GM21515 (cell line): Measurements from ENCODE around the gene SLC12A3.
"Not testable (repeated sequence)": the region's sequence is repeated elsewhere in the genome, so short reads cannot be mapped to it uniquely, and the experiment has no call there.

ENCODE experiments used
- ATAC-seq: cut with Tn5 transposase; IDR thresholded peaks from one replicate; pipeline ENCODE4 v1.9.1; 2021; ENCODE audit not compliant: unreplicated experiment

Gene SLC12A3

GRCh38 chr16:56918467-56919012 lies 53.5 kb downstream of the SLC12A3 start:
- ATAC-seq, result no peak

DNA sequence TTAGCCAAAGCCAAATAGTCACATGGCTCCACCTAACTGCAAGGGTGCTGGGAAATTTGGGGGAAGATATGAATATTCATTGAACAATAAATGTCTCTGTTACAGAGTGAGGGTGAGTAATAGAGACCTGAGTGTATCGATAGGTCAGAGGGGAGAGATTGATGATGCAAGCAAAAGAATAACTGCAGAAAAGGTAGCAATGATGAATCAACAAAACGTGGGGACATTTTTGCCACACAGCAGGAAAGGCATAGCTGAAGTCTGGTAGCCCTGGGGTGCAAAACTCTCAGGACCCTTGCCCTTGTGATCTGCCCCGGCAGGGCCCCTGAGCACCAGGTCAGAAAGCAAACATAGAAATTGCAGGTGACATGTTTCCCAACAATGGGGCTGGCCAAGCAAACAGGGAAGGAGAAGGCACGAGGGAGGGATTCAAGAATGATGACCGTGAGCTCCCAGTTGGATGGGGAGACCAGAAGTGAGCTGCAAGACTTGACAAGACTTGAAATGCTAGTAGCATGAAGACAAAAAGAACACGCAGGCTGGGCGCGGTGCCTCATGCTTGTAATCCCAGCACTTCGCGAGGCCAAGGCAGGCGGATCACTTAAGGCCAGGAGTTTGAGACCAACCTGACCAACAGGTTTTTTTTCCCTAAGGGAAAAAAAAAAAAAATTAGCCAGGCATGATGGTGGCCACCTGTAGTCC lies 54.2 kb downstream of the SLC12A3 start:
- ATAC-seq, result no peak

DNA sequence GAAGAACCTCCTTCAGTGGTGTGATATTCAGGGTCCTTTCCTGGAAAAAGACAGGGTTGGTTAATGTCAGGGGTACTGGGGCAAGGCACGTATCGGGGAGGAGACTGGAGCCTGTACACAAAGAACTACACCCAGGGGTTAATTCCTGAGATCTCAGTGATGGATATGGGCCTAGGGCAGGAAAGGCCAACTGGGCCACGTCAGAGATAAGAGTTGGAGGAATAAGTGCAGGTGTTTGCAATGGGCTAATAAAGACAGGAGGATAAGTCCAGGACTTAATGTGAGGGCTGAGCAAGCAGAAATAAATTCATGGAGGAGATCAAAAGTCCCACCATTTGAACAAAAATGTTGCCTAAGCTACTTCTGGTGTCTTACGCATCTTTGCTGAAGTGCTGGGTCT lies 56.6 kb downstream of the SLC12A3 start:
- ATAC-seq, result no peak

GRCh38 chr16:56923481-56924091 lies 58.6 kb downstream of the SLC12A3 start:
- no peak for ATAC-seq

- no peak for ATAC-seq
These were observed 62.5 kb downstream of the SLC12A3 start for GRCh38 chr16:56927471-56927870.

DNA sequence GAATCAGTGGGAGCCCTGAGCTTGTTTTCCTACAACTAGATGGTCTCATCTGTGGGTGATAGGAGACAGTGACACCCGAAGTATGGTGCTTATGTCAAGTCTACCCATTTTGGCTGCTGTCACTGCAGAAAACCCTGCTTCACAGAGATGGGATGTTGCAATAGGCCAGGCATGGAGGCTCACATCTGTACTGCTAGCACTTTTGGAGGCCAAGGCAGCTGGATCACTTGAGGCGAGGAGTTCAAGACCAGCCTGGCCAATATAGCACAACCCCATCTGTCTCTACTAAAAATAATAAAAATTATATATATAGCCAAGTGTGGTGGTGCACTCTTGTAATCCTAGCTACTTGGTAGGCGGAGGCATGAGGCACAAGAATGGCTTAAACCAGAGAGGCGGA lies 64.6 kb downstream of the SLC12A3 start:
- no peak for ATAC-seq

GRCh38 chr16:56930486-56931270 lies 65.7 kb downstream of the SLC12A3 start:
- ATAC-seq, result peak; percentile 0

DNA sequence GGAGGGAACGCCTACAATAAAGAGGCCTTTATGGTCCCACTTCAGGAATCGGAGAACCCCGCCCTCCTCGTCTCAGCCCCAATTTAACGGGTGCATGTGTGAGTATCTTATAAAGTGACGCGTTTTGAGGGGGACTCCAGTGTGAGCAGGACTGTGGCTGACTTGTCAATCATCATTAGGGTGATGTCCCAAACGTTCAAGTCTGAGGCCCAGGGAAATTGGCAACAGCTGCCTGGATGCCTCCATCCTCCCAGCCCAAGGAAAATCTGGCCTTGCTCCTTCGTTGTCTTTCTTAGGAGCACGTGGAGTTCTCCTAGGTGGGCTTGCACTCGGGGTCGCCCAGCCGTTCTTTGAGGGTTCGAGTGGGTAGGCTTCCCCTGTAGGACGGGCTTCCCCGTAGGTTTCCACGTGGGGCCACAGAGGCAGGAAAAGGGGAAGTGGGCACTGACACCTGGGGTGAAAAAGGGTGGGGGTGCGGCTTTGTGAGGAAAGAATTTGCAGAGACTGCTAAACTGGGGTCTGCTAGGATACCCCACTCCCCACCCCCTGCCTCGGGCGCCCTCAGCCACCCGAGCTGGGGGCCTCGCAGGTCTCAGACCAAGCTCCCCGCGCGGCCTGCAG lies 66.4 kb downstream of the SLC12A3 start:
- peak; percentile 40 for ATAC-seq

DNA sequence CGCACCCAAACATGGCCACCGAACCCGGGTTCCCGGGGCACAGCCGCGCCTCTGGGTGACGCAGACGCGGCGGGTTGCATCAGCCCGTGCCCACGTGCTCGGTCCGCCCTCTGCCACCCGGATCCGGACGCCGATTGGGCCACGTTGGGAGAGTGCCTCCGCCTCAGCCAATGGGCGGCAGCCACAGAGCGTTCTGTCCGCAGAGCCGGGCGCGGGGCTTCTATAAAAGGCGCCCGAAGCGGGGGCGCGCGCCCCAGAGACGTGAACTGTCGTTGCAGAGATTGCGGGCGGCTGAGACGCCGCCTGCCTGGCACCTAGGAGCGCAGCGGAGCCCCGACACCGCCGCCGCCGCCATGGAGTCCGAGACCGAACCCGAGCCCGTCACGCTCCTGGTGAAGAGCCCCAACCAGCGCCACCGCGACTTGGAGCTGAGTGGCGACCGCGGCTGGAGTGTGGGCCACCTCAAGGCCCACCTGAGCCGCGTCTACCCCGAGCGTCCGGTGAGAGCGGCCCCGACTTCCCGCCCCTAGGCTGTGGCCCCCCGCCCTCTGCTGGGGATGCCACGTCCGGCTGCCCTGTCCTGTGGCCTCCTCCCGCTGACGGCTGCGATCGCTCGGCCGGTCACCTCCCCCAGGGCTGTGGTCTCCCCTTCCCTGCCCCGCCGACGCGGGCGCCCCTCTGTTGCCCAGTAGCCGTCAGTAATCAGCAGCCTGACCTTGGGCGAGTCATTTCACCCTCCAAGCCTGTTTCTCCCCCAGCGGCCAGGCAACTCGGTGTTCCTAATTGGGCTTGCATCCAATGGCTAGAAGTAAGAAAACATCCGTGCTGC lies 67.1 kb downstream of the SLC12A3 start, which contains the start of gene HERPUD1:
Gene HERPUD1, plus strand, starts transcription at position 251 of the 829 bp plus-strand sequence. Its CDS starts 103 bp downstream, at position 354.
- peak; percentile 85 for ATAC-seq

DNA sequence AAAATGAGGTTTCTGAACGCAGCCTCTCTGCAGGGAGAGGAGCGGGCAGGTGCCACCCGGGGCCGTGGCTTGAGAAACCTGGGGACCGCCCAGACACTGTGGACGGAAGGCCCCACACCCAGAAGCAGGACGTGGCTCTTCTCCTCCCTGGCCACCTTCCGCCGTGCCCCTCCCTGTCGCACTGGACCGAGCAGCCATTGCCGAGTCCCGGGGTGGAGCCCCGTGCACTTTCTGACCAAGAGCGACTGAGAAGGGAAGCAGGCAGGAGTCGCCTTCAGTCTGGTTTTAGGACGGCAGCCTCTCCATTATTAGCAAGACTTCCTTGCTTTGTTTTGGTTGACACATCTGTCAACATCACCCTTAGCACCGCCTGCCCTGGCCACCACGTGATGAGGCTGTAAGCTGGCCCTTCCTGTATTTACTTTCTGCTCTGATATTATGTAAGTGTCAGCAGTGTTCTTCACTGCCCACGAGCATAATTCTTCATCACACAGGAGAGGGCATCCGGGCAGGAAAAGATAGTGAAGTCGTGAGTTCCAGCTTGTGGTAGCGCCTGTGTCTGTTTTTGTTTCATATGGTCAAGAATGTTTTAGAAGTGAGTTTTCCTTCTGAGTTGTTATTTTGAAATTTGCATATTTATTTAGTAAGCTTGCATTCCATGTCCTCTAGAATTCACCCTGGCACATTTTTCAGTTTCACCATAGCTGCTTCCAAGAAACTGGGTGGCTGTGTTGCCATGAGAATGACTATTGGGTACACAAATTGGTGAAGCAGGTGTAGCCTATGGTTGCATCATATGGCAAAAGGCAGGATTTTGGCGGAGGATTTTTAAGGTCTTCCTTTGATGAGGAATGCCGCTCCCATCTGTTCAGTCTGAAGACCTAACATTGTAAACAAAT lies 68.0 kb downstream of the SLC12A3 start:
- peak; percentile 20 for ATAC-seq

DNA sequence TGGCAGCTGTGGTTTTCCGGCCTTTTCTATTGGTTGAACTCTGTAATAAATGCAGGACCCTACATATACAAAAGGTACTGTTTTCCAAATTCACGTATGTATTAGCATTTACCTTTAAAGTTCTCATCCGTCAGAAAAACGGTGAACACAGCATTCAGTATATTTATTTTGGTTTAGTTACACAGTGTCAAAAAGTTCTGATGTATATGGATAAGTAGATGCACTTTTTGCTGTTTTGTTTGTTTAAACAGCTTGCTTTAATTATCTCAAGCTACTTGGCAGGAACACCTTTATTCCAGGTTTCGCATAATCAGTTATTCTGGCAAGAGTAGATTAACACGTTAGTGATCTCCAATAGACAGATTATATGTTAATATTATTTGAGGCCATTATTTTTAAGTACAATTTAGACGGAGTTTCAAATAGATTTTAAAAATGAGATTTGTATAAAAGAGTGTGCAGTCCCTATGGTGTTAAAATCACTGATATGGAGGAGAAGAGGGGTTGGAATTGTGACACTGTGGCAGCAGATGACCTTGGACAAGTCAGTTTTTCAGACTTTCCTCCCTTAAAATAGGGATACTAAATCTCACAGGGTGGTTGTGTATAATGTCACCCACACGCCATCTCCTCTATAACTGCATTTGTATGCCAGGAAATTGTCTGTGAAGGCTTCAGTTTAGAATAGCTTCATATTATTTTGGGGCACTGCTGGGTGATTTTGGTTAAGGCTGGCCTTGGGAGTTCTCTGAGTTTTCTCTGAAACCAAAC lies 69.0 kb downstream of the SLC12A3 start:
- no peak for ATAC-seq

DNA sequence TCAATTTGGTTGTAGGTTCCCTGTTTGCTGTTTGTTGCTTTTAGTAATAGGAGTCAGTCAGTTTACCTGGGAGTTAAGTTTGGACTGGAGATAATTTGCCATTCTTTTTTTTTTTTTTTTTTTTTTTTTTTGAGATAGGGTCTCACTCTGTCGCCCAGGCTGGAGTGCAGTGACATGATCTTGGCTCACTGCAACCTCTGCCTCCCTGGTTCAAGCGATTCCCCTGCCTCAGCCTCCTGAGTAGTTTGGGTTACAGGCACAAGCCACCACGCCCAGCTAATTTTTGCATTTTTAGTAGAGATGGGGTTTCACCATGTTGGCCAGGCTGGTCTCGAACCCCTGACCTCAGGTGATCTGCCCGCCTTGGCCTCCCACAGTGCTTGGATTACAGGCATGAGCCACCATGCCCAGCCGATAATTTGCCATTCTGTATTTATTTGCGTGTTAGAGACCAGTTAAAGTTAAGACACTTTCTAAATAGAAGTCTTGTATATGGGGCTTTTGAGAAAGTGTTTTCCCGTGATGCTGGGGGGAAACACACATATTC lies 69.7 kb downstream of the SLC12A3 start:
- ATAC-seq, result not testable (repeated sequence)

GRCh38 chr16:56935201-56935600 lies 70.2 kb downstream of the SLC12A3 start:
- no peak for ATAC-seq

GRCh38 chr16:56936491-56936890 lies 71.5 kb downstream of the SLC12A3 start:
- ATAC-seq, result no peak

DNA sequence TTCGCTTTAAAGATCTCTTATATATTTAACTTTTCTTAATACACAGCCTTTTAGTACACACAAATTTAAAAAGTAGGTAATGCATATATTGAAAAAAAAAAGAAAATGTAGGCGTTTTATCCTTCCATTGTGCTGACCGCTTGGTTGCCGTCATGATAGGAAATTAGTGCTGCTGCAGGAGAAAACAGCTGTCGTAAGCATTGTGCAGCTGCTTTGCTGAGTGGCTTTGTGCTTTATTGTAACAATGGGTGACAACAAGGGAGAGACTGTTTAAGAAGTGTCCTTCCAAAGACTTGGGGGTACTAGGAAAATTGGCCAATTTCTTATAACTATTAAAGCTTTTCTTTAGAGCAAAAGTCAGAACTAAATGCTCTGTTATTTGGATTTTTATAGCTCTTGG lies 71.9 kb downstream of the SLC12A3 start:
- ATAC-seq, result no peak

DNA sequence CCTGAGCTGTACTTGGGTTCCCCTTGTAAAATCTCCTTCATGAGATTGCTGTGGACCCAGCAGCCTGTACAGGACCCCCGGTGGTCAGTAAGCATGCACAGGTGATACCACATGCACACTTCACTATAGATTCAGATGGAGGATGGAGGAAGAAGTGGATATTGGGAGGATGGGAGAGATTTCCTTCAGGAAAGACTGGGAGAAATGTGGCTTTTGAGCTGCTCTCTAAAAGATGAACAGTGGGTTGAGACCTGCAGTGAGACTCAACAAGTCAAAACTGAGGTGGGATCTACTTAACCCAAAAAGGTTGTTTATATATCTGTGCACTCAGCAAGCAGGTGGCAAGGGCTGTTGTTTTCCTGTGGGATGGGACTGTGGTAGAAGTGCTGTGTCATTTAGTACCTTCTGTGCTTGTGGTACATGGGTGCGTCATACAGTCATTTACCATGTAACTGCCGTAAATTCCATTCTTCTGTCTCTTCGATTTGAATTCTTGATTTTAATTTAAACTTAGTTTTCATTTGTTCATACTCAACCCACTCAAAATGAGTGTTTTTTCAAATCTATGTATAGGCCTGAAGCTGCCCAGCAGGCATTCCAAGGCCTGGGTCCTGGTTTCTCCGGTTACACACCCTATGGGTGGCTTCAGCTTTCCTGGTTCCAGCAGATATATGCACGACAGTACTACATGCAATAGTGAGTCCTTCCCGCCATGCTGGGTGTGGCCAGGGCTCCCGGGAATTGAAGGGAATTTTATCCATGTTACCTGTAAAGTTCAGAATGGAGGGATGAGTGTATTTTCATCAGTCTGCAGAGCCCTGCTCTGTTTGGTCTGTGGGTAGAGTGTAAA lies 73.9 kb downstream of the SLC12A3 start:
- ATAC-seq, result no peak

DNA sequence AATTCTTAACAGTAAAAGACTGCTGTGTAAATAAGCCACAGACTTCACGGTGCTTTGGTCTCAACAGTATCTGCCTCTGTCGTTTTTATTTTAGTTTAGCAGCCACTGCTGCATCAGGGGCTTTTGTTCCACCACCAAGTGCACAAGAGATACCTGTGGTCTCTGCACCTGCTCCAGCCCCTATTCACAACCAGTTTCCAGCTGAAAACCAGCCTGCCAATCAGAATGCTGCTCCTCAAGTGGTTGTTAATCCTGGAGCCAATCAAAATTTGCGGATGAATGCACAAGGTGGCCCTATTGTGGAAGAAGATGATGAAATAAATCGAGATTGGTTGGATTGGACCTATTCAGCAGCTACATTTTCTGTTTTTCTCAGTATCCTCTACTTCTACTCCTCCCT lies 74.8 kb downstream of the SLC12A3 start:
- ATAC-seq, result no peak
